HG02884 (cell line): ENCODE data around the gene LHX3.

Experiments used
- ATAC-seq: cut with Tn5 transposase; IDR thresholded peaks from one replicate; pipeline ENCODE4 v1.9.1; 2021; ENCODE audit warnings: mild to moderate bottlenecking, moderate library complexity; ENCODE audit not compliant: unreplicated experiment

LHX3 gene

GRCh38 chr9:136209232-136209631 lies 4.3 kb upstream of the LHX3 start:
- no peak for ATAC-seq

- ATAC-seq: no peak
Observed at GRCh38 chr9:136208675-136209074, 3.7 kb upstream of the LHX3 start.

- ATAC-seq: no peak
Observed at GRCh38 chr9:136207616-136208015, 2.7 kb upstream of the LHX3 start.

- no peak for ATAC-seq
Observed at GRCh38 chr9:136206602-136207275, 1.8 kb upstream of the LHX3 start.

DNA sequence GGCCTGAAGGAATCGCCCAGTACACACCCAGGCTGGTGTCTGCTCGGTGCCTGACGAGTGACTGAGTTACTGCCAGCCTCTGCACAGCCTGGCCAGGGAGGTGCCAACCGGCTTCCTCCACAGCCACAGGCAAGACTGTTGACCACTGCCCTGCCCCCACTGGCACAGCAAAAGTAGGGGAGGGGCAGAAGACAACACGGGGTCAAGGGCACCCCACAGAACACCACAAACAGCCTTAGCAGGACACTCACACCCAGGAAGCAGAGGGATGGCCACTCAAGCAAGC lies 722 bp upstream of the LHX3 start:
- ATAC-seq: no peak

GRCh38 chr9:136204145-136204805 lies 653 bp downstream of the LHX3 start:
- ATAC-seq: no peak

- ATAC-seq: no peak
Observed at GRCh38 chr9:136203408-136204144, 1.4 kb downstream of the LHX3 start.

DNA sequence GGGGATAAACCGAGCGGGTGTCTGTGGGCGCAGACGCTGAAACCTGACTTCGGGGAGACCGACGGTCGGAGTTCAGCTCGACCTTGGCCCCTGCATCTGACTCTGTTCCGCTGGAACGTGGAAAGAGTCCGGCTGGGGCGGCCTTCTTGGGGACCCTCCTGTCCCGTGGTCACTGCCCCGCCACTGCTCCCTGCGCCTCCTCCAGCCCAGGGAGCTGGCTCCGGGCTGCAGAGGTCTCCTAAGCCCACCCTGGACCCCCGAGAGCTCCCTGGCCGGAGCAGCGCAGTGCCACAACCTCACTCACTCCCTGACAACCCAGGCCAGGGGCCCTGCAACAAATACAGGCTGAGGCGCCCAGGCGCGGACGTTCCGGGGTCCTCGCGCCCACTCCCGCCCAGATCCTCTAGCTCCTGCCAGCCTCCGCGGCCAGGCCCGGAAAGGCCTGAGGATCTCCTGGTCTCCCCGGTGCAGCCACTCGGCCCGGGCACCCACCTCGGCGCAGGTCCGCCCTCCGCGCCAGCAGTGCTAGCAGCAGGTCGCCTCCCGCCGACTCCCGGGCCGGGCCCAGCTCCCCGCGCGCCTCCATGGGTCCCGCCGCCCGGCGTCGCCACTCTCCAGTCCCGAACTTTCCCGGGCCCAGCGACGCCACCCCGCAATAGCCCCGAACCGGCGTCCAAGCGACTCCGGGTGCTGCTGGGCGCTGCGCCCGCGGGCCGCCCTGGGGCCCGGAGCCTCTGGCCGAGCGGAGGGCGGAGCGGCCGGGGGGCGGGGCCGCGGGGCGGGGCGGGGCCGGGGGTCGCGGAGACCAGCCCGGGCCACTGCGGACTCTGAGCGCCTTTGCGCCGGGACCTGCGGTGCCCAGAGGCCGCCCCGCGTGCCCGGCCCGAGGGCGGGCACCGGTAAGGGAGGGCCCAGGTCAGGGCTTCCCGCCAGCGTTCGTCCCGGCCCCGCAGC lies 2.2 kb downstream of the LHX3 start:
- no peak for ATAC-seq

DNA sequence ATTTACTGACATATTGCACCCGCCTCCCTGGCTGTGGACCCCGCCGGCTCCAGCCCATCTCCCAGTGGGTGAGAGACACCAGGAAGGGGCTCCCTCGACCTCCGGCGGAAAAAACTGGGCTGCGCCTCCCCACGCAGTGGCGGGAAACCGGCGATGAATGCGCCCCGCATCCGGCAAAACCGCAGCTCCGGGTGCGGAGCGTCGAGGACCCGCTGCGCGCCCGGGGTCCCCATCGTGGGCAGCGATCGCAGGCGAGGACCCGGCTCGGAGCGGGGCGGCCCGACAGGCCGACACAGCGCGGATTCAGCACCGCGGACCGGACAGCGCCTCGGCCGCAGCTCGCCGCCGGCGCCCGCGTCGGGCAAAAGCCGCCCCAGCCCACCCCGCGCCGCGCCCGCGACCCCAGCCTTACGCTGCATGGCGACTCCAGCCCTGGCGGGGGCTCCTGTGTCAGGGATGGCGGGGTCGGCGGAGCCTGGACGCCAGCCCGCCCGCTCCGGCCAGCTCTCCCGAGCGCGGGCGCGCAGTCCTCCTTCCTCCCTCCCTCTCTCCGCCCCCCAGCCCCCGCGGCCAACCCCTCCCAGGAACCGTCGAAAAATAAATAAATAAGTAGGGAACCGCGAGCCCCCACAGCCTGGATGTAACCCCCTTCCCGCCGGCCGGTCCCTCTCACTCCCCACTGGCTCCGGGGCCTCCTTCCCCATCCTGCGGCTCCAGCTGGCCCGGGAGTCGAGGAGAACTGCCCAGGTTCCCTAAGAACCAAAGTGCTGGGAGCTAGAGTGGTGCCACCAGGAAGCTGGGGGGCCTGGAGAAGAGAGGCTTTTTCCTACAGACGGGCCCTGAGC lies 3.1 kb downstream of the LHX3 start:
- ATAC-seq: no peak

- no peak for ATAC-seq
Observed at GRCh38 chr9:136201174-136201573, 3.8 kb downstream of the LHX3 start.

GRCh38 chr9:136200424-136200823 lies 4.5 kb downstream of the LHX3 start:
- ATAC-seq: no peak

DNA sequence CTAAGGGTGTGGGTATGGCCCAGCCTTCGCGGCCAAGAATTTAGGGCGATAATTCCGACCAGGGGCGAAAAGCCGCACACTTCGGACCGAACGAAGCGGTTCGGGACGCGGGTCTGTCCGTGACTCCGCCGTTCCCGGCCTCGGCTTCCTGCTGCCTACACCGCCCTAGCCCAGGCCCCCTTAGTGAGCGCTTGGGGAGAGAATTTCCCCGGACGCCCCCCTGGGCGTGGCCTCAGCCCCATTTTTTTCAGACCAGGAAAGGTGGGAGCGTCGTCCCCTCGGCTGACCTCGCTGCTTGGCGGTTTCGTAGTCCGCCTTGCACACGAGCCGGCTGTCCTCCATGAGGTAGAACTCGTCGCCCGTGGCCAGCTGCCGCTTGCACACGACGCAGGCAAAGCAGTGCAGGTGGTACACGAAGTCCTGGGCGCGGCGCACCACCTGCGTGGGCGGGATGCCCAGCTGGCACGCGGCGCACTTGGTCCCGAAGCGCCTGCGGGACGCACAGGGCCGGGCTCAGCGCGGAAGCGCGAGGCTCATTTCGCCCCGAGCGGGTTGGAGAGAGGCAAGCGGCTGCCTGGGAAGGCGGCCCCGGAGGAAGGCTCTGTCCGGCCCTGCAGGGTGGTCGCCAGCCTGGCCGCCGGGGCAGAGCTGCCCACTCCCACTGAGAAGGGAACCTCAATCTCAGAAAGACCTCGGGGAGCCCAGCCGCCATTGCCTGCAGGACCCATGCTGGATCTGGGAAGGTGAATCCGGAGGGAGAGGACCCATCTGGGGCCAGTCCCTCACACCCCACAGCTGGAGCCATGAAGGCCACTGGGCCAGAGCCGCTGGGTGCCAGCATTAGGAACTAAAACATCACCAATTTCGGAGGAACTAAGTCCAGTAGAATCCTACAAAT lies 5.3 kb downstream of the LHX3 start:
- ATAC-seq: no peak

GRCh38 chr9:136198605-136199083 lies 6.3 kb downstream of the LHX3 start:
- no peak for ATAC-seq

GRCh38 chr9:136197930-136198604 lies 6.9 kb downstream of the LHX3 start:
- no peak for ATAC-seq

DNA sequence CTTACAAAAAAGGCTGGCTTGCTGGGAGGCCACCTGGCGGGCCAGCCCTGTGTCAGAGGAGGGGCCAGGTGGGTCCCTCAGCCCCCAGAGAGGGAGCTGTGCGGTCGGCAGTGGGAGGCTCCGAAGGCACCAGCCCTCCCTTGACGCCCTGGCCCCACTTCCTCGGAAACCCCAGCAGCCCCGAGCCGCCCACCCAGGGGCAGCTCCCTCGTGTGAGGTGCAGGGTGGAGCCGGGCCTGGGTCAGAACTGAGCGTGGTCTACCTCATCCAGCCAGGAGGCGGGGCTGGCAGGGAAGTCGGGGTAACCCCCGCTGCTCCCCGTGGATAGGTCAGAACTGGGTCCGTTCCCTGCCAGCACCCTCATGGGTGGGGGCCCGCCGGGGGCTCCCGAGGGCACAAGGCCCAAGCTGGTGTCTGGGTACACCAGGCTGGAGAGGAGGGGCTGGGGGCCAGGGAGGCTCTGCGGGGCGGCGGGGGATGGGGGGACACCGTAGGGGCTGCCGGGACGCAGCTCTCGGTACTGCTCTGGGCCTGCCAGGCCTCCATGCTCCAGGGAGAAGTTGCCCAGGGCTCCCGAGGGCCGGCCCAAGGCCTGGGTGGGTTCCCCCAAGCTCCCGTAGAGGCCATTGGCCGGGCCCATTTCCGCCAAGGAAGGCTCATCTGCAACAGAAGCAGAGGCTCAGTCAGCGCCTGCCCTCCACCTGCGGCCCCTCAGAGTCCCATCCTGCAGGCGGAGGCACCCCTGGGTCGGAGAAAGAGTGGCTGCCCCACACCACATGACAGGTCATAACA lies 7.6 kb downstream of the LHX3 start:
- ATAC-seq: no peak

GRCh38 chr9:136196404-136197083 lies 8.4 kb downstream of the LHX3 start:
- ATAC-seq: no peak

DNA sequence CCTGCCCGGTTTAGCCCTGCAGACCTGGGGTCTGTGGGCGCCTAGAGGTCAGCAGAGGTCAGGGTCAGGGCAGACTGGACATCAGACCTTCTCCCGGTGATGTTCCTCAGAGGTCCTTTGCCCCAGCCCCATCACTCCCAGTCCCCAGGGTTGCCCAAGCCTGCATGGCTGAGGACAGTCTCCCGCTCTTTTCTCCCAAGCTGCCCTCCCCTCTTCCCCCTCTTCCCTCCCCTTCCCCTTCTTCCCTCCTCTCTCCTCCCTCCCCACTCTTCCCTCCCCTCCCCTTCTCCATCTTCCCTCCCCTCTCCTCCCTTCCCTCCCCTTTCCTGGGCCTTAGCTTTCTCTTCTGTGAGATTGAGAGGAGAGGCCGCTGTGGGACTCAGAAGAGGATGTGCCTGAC lies 10.4 kb downstream of the LHX3 start:
- ATAC-seq: no peak
